T-helper 1 cell treated with Interleukin-12 subunit alpha and Interleukin-12 subunit beta and Interleukin-4 antibody, amounts not matched to agents 30 ng/mL and 1 ng/mL, for 36 hours (primary cell): ENCODE measurements around the gene IRAK3. TPM values are rescaled to one million over a fixed set of nuclear protein-coding genes. Genes with fewer than 3 reads are reported as not detected.
"Not testable (repeated sequence)": the region's sequence is repeated elsewhere in the genome, so short reads cannot be mapped to it uniquely, and the experiment has no call there.

Experiments used
- intact Hi-C: fragments of 100-400 bp; cut with micrococcal nuclease; formaldehyde crosslinking; loops from one replicate; pipeline ENCODE4 v1.15.1; 2024
- total RNA-seq: library from RNA; stranded (reverse); gene quantifications from 2 replicates; pipeline ENCODE4 v1.2.3, GENCODE V29; 2022

Gene IRAK3
- total RNA-seq, 1 donor from 2014 or later: 4.8 TPM

GRCh38 chr12:66169221-66170170, 19.5 kb upstream of the IRAK3 start, which contains the start of gene TMBIM4:
TMBIM4 (minus strand) TSS chr12:66169996; CDS start chr12:66169951, 45 bp downstream.
- intact Hi-C loops: loop anchor here (1.0 to 5.0 kb wide), 10 partner anchors 18 to 1765 kb away; partner anchors contain the start of genes HELB, LLPH and XPOT

- intact Hi-C loops: no loop called here
Observed at GRCh38 chr12:66170606-66171005, 18.4 kb upstream of the IRAK3 start.

- intact Hi-C loops: not testable (repeated sequence)
Observed at GRCh38 chr12:66174391-66175325, 14.4 kb upstream of the IRAK3 start.

GRCh38 chr12:66176105-66176900, 12.7 kb upstream of the IRAK3 start:
- intact Hi-C loops: no loop called here

GRCh38 chr12:66182956-66183355, 6.1 kb upstream of the IRAK3 start:
- intact Hi-C loops: no loop called here

- intact Hi-C loops: loop anchor here (5.0 kb wide), 2 partner anchors 52 to 117 kb away; partner anchors contain the start of gene HELB
Observed at GRCh38 chr12:66184822-66185221, 4.2 kb upstream of the IRAK3 start.

GRCh38 chr12:66187036-66187435, 2.0 kb upstream of the IRAK3 start:
- intact Hi-C loops: loop anchor here (1.0 to 5.0 kb wide), 3 partner anchors 18 to 115 kb away; partner anchors contain the start of genes HELB and TMBIM4

- intact Hi-C loops: loop anchor here (1.0 to 5.0 kb wide), 4 partner anchors 15 to 114 kb away; partner anchors contain the start of genes HELB and TMBIM4
Observed at GRCh38 chr12:66187821-66188220, 1.2 kb upstream of the IRAK3 start.

- intact Hi-C loops: loop anchor here (1.0 to 5.0 kb wide), 4 partner anchors 8 to 113 kb away; partner anchors contain the start of gene HELB
Observed at GRCh38 chr12:66189486-66189843, 451 bp downstream of the IRAK3 start.

GRCh38 chr12:66189889-66190288, 875 bp downstream of the IRAK3 start:
- intact Hi-C loops: loop anchor here (1.0 to 5.0 kb wide), 4 partner anchors 7 to 112 kb away; partner anchors contain the start of gene HELB

GRCh38 chr12:66190519-66191370, 1.7 kb downstream of the IRAK3 start:
- intact Hi-C loops: no loop called here

GRCh38 chr12:66191547-66192126, 2.6 kb downstream of the IRAK3 start:
- intact Hi-C loops: no loop called here

GRCh38 chr12:66194122-66194521, 5.1 kb downstream of the IRAK3 start:
- intact Hi-C loops: no loop called here

GRCh38 chr12:66195242-66195641, 6.2 kb downstream of the IRAK3 start:
- intact Hi-C loops: no loop called here

GRCh38 chr12:66196806-66197205, 7.8 kb downstream of the IRAK3 start:
- intact Hi-C loops: loop anchor here (1.0 to 2.0 kb wide), 4 partner anchors 8 to 66 kb away; partner anchors contain the start of genes IRAK3, LLPH and TMBIM4

- intact Hi-C loops: loop anchor here (1.0 to 2.0 kb wide), 4 partner anchors 8 to 67 kb away; partner anchors contain the start of genes IRAK3, LLPH and TMBIM4
Observed at GRCh38 chr12:66197495-66197921, 8.5 kb downstream of the IRAK3 start.

GRCh38 chr12:66199141-66199540, 10.1 kb downstream of the IRAK3 start:
- intact Hi-C loops: no loop called here

- intact Hi-C loops: no loop called here
Observed at GRCh38 chr12:66199831-66200509, 11.0 kb downstream of the IRAK3 start.
